HG03442 (cell line): ENCODE results near the gene PDE8B.

Experiments used
- ATAC-seq: cut with Tn5 transposase; IDR thresholded peaks from one replicate; pipeline ENCODE4 v1.9.1; 2021; ENCODE audit warnings: mild to moderate bottlenecking, moderate library complexity; ENCODE audit not compliant: unreplicated experiment

Gene PDE8B

DNA sequence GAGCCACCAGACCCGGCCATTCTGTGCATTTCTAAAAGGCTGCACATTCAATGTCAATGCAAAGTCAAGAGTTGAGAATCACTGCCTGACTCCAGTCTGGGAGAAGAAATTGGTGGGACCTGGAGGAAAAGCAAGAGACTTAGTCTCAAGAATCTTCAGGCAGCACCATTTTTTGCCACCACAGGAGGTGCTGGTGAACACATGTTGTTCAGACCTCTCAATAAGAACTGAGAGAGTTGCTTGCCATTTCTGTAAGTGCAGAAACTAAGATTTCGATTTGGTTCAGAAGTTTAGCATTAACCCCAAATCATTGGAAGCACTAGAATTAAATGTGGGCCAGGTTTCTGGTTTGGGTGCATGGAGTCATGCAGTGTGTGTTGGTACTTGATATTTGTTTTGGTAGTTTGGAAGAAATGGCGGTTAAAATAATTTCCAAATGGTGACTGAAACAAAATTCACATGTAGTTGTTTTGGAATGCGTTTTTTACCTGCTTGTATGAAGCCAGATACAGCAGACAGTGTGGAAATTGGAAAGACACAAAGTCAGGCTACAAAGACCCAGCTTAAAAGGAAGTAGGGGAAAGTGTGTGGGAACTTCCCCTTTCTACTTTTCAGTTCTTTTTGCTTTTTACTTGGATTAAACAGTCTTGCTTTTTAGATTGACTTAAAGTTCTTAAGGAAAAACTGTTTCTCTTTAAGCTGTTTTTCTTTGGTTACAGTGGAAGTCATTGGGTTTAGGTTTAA, 20.4 kb downstream of the PDE8B start:
- ATAC-seq: no peak

GRCh38 chr5:77231471-77232138, 21.1 kb downstream of the PDE8B start:
- no peak for ATAC-seq

- ATAC-seq: no peak
Observed at GRCh38 chr5:77232574-77233358, 22.3 kb downstream of the PDE8B start.

DNA sequence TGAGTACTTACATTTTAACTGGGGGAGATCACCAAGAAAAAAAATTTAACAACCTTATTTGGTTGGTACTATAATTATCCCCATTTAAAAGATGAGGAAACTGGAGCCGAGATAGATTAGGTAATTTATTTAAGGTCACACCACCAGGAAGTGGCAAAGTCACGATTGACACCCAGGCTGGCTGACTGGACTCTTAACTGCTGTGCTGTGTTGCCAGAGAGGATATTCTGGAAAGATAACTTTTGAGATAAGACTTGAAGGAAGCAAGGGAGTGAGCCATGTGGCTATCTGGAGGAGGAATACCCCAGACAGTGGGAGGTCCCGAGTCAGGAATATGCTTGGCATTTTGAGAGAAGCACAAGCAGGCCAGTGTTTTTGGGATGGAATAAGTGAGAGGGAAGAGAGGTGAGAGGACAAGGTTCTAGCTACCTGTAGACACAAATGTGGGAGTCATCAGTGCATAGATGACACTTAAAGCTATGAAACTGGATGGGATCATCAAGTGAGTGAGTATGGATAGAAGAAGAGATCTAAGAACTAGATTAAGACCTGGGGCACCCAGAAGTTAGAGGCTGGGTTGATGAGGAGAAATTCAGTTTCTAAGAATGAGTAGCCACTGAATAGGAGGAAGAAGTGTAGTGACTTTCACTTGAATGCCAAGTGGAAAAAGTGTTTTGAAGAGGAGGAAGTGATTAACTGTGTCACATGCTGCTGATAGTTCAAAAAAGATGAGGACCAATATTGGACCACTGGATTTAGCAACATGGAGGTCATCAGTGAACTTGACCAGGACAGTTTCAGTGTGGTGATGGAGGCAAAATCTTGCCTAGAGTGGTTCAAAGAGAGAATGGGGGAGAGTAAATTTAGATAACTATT, 25.6 kb downstream of the PDE8B start:
- no peak for ATAC-seq

GRCh38 chr5:77239126-77239741, 28.8 kb downstream of the PDE8B start:
- no peak for ATAC-seq

DNA sequence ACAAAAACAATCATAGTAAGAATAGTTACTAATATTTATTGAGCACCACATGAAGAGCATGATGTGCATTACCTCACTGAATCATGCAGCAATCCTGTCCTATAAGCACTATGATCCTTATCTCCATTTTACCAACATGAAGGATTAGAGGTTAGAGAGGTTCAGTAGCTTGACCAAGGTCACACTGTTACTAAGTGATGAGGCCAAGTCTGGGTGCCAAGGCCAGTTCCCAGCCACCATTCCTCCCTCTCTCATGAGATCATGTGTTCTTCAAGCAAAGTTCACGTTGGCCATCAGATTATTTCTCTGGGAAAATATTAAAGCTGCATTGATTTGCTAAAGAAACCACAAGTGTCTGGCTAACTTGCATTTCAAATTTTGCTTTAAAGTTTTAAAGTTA, 31.0 kb downstream of the PDE8B start:
- no peak for ATAC-seq

- no peak for ATAC-seq
Observed at GRCh38 chr5:77249475-77249874, 39.0 kb downstream of the PDE8B start.

- no peak for ATAC-seq
Observed at GRCh38 chr5:77250021-77250420, 39.5 kb downstream of the PDE8B start.

DNA sequence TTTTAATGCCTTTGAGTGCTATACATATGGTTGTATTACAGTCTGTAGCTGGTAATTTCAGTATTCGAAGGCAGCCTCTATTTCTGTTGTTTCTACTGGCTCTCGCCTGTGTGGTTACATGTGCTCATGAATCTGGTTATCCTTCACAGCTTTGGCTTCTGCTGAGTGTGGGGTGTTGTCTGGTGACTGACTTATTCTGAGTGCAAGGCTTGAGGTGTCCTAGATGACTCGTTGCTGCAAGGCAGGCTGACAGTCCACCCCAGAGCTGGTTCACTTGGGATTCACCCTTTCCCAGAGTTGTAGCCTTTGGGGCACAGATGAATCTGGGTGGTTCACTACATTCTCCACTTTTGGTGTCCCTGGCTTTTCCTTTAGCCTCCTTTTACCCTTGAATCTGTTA, 41.4 kb downstream of the PDE8B start:
- ATAC-seq: no peak

DNA sequence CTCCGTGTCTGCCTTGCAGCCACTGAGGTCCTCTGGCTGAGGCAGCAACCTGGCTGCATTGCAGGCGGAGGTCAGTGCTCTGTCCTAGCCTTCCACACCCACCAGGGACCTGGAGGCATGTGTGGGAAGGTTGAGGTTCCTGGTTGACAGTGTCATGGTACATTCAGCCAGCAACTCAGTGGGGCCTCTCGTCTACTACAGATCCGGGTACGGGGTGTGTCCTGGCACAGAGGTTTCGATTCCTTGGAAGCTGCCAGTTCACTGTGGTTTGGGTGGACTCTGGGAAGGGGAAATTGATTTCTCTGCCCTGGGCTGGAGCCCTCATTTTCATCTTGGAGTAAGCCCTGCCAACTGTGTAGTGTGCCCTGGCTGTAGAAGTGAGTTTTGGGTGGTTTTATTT, 45.1 kb downstream of the PDE8B start:
- ATAC-seq: no peak

- no peak for ATAC-seq
Observed at GRCh38 chr5:77256406-77256805, 45.9 kb downstream of the PDE8B start.

DNA sequence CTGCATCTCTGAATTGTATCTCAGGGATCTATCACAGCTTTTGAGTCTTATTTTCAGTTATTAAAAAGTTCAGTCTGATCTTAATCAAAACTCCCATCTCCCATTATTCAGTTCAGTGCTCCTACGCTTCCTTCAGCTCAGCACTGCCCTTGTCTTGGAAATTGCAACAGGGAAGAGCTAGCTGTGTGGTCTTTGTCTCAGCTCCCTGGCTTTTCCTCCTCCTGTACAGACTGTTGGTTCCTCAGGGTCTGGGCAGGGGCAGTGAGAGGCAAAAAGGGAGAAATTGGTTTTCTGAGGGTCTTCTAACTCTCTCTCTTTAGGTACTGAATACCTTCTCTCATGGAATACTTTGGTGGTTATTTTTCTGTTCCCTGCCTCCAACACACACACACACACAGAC, 48.2 kb downstream of the PDE8B start:
- ATAC-seq: no peak

- no peak for ATAC-seq
Observed at GRCh38 chr5:77259476-77259875, 49.0 kb downstream of the PDE8B start.

GRCh38 chr5:77262697-77263096, 52.2 kb downstream of the PDE8B start:
- no peak for ATAC-seq

GRCh38 chr5:77266291-77266690, 55.8 kb downstream of the PDE8B start:
- no peak for ATAC-seq

DNA sequence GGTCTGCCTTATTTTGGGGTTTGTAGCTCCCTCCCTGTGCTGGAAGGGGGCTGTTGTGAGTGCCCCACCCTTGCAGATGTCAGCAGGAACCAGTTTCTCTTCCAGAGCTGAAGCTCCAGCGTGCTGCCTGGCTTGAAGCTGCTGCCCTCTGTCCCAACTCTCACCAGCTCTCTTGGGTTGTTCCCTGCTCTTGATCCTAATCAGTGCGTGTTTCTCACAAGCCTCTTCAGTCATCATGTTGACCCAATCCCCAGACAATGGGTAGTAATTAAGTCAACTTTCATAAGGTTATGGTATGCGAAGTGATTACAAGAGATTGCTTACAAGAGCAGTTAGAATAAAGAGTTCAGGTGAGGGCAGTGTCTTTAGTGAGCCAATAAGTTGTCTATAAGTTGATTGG, 57.0 kb downstream of the PDE8B start:
- ATAC-seq: no peak

DNA sequence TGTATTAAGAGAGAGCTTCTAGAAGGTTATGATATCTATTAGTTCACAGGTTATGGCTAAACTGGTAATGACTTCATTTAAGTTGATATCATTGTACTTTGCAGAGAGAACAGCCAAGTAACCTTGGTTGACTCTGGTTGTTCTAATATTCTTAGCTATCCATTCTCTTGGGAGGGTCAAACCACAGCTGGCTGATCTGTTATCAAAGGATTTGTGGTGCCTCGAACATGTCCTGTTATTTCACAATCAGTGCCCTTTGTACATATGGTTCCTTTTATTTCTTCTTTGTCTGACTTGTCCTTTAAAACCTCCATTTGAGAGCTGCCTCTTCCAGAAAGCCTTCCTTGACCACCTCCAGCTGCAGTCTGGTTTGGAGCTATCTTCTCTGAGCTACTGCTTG, 61.7 kb downstream of the PDE8B start:
- ATAC-seq: no peak

- no peak for ATAC-seq
Observed at GRCh38 chr5:77277759-77278158, 67.3 kb downstream of the PDE8B start.

- ATAC-seq: no peak
Observed at GRCh38 chr5:77280036-77280435, 69.6 kb downstream of the PDE8B start.

- no peak for ATAC-seq
Observed at GRCh38 chr5:77281969-77282336, 71.5 kb downstream of the PDE8B start.
